Fibroblast of lung (primary cell): Measurements from ENCODE around the gene UBL5.

Experiments
- CTCF ChIP-seq, 2 donors: IDR thresholded peaks in 1 of 2; conservative IDR thresholded peaks in 1 of 2; 1 replicate in 1 of 2; 2 replicates in 1 of 2; pipeline ENCODE4 v1.5.1; 2011 to 2012; ENCODE audit warnings: low read length in 2 of 2, control low read depth in 1 of 2, inconsistent platforms in 1 of 2, low read depth in 1 of 2, mild to moderate bottlenecking in 1 of 2
- EZH2 ChIP-seq: IDR thresholded peaks from 2 replicates; pipeline ENCODE4 v1.5.1; 2012; ENCODE audit warnings: low read length, control low read depth, mild to moderate bottlenecking; ENCODE audit errors: missing control alignments

GRCh38 chr19:9797871-9798270, 29.8 kb upstream of the UBL5 start:
- TF ChIP-seq CTCF (conservative IDR thresholded peaks at IDR 0.05 in 1 of 2, IDR thresholded peaks at IDR 0.05 in 1 of 2; ENCODE audit: low read depth in 1 of 2, low read length in 2 of 2) = no peak
- TF ChIP-seq EZH2 = no peak
